HG03520 (cell line): ENCODE results near the gene AK6.
"Not testable (repeated sequence)": the region's sequence is repeated elsewhere in the genome, so short reads cannot be mapped to it uniquely, and the experiment has no call there.

Experiments used
- ATAC-seq: cut with Tn5 transposase; IDR thresholded peaks from one replicate; pipeline ENCODE4 v1.9.1; 2021; ENCODE audit warnings: mild to moderate bottlenecking, moderate library complexity; ENCODE audit not compliant: unreplicated experiment

AK6 gene

DNA sequence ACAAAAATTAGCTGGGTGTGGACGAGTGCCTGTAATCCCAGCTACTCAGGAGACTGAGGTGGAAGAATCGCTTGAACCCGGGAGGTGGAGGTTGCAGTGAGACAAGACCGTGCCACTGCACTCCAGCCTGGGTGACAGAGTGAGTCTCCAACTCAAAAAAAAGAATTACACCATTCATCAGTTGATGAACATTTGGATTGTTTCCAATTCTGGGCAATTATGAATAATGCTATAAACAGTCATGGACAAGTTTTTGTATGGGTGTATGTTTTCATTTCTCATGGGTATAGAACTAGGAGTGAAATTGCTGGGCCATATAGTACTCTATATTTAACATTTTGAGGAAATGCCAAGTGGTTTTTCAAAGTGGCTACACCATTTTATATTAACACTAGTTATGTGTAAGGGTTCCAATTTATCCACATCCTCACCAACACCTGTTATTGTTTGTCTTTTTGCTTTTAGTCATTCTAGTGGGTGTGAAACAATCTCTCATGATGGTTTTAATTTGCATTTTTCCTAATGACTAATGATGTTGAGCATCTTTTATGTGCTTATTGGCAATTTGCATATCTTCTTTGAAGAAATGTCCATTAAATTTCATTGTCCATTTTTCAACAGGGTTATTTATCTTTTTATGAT is 27.7 kb downstream of the AK6 start:
- ATAC-seq: no peak

DNA sequence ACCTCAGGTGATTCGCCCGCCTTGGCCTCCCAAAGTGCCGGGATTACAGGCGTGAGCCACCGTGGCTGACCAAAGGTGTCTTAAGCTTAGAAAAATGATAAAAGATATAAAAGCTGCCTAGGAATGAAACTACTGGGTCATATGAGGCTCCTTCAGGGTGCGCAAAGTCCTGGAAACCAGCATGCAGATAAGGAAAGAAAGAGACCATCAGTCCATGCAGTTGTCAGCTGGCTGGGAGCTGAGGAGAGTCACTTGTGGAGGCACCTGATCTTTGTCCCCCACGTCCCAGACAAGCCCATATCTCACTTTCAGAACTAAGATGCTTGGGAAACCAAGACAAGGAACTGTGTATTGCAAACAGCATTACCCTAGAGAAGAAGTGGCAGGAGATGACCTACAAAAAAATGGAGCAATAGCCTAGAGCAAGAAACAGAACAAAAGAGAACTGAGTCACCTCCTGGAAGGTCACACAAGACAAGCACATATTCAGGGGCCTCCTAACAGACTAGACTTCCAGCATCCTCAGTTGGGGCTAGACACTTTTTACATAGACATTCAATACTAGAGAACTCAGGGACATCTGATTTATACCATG is 33.9 kb downstream of the AK6 start:
- ATAC-seq: no peak

DNA sequence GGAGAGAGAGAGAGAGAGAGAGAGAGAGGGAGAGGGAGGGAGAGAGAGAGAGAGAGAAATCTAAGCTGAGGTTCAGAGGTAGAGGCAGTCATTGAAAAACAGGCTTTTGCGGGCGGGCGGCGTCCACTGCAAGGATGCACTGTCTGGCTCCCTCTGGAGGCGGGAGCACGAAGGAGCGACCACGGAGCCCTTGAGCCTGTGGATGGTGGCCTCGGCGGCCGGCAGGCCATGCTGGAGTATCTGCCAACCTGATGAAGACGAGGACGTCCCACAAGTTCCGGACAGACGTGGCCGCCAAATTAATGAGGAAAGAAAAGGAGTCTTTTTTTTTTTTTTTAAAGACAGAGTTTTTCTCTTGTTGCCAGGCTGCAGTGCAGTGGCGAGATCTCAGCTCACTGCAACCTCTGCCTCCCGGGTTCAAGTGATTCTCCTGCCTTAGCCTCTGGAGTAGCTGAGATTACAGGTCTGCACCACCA is 34.5 kb downstream of the AK6 start:
- ATAC-seq: no peak

DNA sequence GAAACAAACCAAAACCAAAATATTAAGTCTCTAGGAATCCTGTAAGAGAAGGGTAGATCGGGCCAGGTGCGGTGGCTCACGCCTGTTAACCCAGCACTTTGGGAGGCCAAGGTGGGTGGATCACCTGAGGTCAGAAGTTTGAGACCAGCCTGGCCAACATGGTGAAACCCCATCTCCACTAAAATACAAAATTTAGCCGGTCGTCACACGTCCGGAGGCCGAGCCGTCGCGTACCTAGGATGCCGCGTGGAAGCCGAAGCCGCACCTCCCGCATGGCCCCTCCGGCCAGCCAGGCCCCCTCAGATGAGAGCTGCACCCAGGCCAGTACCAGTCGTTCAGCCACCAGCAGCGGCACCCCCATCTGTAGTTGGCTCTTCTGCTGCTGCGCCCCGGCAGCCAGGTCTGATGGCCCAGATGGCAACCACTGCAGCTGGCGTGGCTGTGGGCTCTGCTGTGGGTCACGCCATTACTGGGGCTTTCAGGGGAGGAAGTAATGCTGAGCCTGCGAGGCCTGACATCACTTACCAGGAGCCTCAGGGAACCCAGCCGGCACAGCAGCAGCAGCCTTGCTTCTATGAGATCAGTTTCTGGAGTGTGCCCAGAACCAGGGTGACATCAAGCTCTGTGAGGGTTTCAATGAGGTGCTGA is 35.5 kb downstream of the AK6 start:
- ATAC-seq: not testable (repeated sequence)

DNA sequence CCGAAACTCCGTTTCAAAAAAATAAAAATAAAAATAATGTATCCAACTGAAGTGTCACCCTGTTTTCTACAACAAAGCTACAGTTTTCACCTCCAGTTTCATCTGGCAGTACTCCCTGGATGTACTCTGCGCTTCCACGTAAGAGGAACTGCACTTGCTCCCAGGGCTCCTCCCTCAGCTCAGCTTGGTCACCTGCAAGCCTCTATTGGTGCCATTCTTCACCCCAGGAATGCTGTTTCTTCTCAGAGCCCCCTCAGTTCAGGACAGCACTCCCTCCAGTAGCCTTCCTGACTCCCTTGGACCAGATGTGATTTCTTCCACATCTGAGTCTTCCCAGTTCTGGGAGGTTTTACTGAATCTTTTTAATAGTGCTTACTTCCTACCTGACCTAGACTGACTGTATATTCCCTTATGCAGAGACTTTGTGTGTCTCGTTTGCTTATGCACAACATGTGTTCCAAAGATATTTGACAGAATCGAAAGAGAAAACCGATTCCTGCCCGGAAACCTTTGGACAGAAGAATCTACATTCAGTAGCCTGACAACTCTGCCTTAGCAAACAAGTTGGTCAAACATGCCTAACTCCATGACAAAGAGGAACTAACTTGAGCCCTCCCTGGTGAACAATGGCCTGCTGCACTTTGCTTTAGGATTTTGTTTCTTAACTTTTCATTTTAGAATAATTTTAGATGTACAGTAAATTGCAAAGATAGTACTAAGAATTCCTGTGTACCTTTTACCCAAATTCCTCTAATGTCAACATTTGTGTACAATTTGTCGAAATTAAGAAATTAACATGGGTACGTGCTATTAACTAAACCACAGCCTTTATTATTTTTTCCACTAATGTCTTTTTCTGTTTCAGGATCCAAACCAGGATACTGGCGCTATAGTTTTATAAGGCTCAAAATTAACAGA is 37.5 kb downstream of the AK6 start:
- no peak for ATAC-seq

DNA sequence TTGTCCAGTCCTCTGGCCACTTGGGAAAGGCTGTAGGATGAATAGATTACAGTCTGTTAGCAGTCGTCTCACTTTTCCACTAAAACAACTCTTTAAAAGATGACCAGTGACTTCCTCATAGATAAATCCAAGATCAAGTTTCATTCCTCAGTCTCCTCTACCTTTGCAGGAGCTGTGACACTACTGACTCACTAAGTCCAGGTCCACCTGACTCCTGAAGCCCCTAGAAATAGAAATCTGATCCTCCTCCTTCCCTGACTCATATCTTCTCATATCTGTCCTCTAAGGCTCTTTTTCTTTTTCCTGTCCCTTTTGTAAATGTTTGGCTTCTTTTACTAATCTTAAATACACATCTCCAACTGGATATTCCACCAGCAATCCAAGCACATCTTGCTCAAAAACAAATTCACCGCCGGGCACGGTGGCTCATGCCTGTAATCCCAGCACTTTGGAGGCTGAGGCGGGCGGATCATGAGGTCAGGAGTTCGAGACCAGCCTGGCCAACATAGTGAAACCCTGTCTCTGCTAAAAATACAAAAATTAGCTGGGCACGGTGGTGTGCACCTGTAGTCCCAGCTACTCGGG is 39.3 kb downstream of the AK6 start:
- no peak for ATAC-seq

DNA sequence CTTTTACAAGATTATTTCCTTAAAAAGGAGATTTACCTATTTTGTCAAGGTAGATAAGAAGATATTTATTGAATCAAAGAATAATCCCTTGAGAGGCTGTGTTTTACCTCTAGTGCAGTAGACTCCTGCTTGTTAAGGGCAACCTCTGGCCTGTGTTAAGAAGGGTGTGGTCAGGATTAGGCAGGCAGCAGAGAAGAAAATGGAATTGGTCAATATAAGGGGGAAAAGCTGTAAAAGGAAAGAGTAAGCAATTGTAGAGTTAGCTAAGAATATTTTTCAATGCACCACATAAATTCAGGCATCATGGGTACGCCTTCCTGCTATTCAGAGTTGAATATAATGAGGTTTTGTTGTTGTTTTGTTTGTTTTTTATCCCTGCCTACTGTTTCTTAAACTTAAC is 43.0 kb downstream of the AK6 start:
- ATAC-seq: no peak

DNA sequence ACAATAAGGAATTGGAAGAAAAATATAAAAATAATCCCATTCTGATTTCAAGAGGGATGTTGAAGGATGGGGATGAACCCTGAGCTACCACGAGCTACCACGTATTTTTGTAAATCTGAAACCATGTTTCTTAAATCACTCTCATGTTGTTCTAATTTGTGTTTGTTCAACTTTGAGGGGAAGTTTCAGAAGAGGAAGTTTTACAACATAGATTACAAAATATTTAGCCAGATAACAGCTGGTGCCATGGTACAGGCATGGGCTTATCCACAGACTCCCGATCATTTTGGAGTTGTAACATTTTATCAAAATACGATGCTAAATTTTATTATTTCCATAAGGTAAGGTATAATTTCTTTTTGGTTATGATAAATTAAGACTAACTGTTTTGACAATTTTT is 51.9 kb downstream of the AK6 start:
- ATAC-seq: no peak

DNA sequence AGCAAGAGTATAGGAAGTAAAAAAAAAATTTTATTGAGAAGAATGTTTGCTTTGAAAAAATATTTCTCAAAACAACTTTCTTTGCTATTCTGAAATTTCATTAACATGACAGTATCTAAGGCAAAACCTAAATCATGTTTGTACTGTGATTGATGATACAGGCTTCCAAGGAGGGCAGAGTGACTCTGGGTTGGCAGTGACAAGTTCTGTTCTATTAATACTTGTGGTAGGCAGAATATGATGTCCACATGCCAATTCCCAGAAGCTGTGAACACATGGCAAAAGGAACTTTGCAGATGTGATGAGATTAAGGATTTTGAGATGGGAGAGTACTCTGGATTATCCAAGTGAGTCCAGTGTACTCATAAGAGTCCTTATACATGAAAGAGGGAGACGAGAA is 53.3 kb downstream of the AK6 start:
- ATAC-seq: no peak

DNA sequence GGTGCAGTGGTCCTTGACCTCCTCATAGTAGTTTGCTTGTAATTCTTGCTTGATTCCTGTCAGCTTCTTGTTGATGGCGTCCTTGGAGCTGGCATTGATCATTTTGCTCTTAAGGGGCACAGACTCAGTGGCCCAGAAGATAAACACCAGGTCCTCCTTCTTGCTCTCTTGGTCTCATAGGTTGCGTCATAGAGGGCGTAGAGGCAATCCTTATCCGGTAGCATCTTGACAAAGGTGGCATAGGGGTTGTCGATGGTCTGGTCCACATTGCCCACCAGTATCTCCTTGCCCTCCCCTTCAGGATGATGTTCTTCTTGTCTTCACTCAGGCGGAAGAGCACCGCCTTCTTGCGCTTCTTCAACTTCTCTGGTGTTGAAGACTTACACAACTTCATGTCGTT is 55.9 kb downstream of the AK6 start:
- no peak for ATAC-seq

DNA sequence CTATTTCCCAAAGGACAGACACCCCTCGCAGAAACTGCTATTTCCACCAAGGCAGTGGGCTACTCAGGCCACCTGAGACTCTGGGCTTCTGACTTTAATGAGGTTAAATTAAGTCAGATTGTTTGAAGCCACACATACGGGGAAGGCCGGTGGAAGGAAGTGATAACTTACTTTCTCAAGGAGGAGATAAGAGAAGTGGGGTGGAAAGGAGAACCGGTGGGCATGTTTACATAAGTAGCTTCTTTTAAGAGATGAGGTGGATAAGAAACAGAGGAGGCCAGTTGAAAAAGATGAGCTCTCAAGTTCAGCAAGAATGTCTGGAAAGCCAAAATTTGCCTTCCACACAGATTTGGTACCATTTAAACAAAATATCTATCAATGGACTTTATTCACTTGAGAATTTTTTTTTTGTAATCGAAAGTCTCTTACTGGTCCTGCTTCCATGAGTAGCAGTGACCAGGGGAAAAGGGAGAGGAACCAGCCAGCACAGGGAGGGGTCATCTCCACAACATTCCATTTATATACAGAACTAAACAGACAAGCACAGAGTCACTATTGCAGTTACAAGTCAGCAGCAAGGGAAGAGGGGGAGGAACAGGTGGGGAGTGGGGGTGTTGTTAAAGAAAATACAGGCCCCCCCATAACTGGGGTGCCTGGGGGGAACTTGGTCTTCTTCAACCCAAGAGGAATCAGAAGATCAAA is 56.7 kb downstream of the AK6 start:
- ATAC-seq: no peak

DNA sequence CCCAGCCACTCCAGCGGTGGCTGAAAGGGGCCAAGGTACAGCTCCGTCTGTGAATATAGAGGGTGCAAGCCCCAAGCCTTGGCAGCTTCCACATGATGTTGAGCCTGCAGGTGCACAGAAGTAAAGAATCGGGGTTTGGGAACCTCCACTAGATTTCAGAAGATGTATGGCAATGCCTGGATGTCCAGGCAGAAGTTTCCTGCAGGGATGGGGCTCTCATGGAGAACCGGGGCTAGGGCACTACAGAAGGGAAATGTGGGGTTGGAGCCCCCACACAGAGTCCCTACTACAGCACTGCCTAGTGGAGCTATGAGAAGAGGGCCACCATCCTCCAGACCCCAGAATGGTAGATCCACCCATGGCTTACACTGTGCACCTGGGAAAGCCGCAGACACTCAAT is 59.9 kb downstream of the AK6 start:
- no peak for ATAC-seq

DNA sequence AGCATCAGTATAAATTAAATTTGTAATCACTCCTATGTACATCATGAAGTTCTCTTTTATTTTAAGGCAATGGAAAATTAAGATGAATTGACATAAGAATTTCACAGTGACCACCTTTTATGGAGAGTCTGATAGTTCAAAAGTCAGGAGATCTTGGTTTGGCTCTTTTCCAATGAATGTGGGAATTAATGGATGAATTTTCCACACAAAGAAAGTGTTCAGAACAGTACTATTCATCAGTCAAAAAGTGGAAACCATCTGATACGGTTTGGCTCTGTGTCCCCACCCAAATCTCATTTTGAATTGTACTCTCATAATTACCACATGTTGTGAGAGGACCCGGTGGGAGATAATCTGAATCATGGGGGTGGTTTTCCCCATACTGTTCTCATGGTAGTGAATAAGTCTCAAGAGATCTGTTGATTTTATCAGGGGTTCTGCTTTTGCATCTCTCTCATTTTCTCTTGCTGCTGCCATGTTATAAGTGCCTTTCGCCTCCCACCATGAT is 61.2 kb downstream of the AK6 start:
- no peak for ATAC-seq

DNA sequence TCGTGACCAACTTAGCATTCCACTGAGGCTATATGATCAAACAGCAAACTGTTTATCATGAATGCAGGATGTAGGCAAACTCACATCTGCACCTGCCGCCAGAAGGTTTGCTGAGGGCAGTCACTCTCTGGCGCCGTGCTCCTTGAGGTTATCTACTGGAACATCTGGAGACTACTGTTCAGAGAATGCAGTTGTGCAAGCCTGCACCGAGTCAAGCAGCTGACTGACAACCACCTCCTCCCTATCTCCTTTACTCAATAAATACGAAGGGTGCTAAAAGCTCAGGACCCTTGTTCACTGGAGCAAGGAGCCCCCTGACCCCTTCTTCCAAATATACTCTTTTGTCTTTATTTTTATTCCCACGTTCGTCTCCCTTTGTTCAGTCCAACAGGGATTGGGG is 63.8 kb downstream of the AK6 start:
- no peak for ATAC-seq
